Esophagus muscularis mucosa (tissue), 4 donors: ENCODE results near the gene DAPP1. TPM values are rescaled to one million over a fixed set of nuclear protein-coding genes. Genes with fewer than 3 reads are reported as not detected.

Source experiments
- DNase-seq: peaks from one replicate; pipeline ENCODE4 v3.0.0-alpha.2; 2017; ENCODE audit errors: extremely low spot score
- H3K27ac ChIP-seq, 4 donors: fragments of 200-600 bp; sonication (generic); replicated peaks in 1 of 4; 1 replicate in 3 of 4; 2 replicates in 1 of 4; pipeline ENCODE4 v1.5.1; 2016 to 2019; ENCODE audit warnings: mild to moderate bottlenecking in 1 of 4
- H3K27me3 ChIP-seq, 4 donors: fragments of 200-600 bp; sonication (generic); one replicate each; pipeline versions ENCODE4 v1.5.1 to v1.6.0; 2016 to 2019
- H3K36me3 ChIP-seq, 4 donors: fragments of 200-600 bp; sonication (generic); one replicate each; pipeline ENCODE4 v1.5.1; 2016 to 2019
- H3K4me1 ChIP-seq, 4 donors: fragments of 200-600 bp; sonication (generic); one replicate each; pipeline ENCODE4 v1.5.1; 2016 to 2019
- H3K4me3 ChIP-seq, 4 donors: fragments of 200-600 bp; sonication (generic); 1 replicate in 2 of 4; 2 replicates in 2 of 4; pipeline ENCODE4 v1.5.1; 2016 to 2019; ENCODE audit warnings: mild to moderate bottlenecking in 4 of 4, moderate library complexity in 1 of 4
- H3K9me3 ChIP-seq, 4 donors: fragments of 200-600 bp; sonication (generic); 1 replicate in 3 of 4; 2 replicates in 1 of 4; pipeline ENCODE4 v1.5.1; 2016 to 2019
- EP300 ChIP-seq: sonication (generic); formaldehyde crosslinking; IDR thresholded peaks from one replicate; pipeline ENCODE4 v1.6.1; 2017; ENCODE audit warnings: antibody characterized with exemption
- POLR2A ChIP-seq: fragments of 450-650 bp; IDR thresholded peaks from one replicate; pipeline ENCODE4 v1.6.1; 2017; ENCODE audit warnings: antibody characterized with exemption, moderate library complexity, mild to moderate bottlenecking, low read depth
- POLR2AphosphoS5 ChIP-seq, 2 donors: sonication (generic); formaldehyde crosslinking; IDR thresholded peaks; one replicate each; pipeline ENCODE4 v1.6.1; 2017; ENCODE audit warnings: antibody characterized with exemption in 2 of 2
- WGBS: methylation state at CpG from one replicate; pipeline ENCODE4 v1.1.5; 2018; 5-methylcytosine and 5-hydroxymethylcytosine counted together
- intact Hi-C: fragments of 100-400 bp; cut with DNase I; formaldehyde crosslinking; loops from one replicate; pipeline ENCODE4 v1.15.1; 2023
- total RNA-seq, 4 donors: library from RNA; depleted of rRNA; stranded (reverse); fragments of >200 nt; gene quantifications; one replicate each; pipeline versions ENCODE4 v1.1.0 to v1.2.1, GENCODE V29; 2016
- TF ChIP-seq, protein P1 (sequence below), 3 experiments: fragments of 200-600 bp in 2 of 3; fragments of 450-650 bp in 1 of 3; sonication (generic) in 2 of 3; IDR thresholded peaks; one replicate each; pipeline ENCODE4 v1.5.1; 2017 to 2019; ENCODE audit warnings: antibody characterized with exemption in 3 of 3, mild to moderate bottlenecking in 2 of 3, moderate library complexity in 1 of 3

The DAPP1 gene
- total RNA-seq, 4 donors from 2014 or later, result 0.86 to 2.5 (median 1.1) TPM

DNA sequence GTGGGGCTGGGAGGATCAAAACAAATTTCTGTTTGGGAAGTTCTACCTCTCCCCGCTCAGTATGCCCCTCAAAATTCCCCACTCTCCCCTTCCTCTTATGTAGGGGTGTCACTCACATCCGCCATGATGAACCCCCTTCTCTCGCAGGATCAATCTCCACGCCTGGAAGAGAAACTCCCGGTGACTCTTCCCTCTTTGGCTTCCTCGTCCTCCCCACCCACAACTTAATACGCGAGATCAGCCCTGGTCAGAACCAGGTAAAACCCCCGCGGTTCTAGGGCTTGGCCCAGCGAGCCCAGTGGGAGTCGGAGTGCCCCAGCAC, 77.2 kb downstream of the DAPP1 start:
- intact Hi-C loops, result loop anchor here (2.0 to 5.0 kb wide), 2 partner anchors 53 to 76 kb away; partner anchors contain the start of genes DAPP1 and DNAJB14
- DNase-seq, result no peak
- Histone ChIP-seq H3K27ac (peak overlapping the region; percentile 84 to 90 (median 89)), H3K4me3 (peak overlapping the region; percentile 89 to 97 (median 92)), H3K36me3 (peaks cover 0 to 14% (median 3%) of the 10 kb centered on the region in 4 donors), H3K4me1 (peaks cover 31 to 51% (median 50%) of the 10 kb centered on the region in 4 donors), H3K9me3 (no peaks in the 10 kb centered on the region), H3K27me3 (no peaks in the 10 kb centered on the region)
- WGBS, result 3% methylated on average over 12 of the region's 12 CpGs
- no peak for TF ChIP-seq POLR2AphosphoS5 (IDR thresholded peaks at IDR 0.05)
- TF ChIP-seq POLR2A, result no peak
- no peak for TF ChIP-seq EP300
- TF ChIP-seq, protein P1, sequence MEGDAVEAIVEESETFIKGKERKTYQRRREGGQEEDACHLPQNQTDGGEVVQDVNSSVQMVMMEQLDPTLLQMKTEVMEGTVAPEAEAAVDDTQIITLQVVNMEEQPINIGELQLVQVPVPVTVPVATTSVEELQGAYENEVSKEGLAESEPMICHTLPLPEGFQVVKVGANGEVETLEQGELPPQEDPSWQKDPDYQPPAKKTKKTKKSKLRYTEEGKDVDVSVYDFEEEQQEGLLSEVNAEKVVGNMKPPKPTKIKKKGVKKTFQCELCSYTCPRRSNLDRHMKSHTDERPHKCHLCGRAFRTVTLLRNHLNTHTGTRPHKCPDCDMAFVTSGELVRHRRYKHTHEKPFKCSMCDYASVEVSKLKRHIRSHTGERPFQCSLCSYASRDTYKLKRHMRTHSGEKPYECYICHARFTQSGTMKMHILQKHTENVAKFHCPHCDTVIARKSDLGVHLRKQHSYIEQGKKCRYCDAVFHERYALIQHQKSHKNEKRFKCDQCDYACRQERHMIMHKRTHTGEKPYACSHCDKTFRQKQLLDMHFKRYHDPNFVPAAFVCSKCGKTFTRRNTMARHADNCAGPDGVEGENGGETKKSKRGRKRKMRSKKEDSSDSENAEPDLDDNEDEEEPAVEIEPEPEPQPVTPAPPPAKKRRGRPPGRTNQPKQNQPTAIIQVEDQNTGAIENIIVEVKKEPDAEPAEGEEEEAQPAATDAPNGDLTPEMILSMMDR (IDR thresholded peaks at IDR 0.05), result no peak

DNA sequence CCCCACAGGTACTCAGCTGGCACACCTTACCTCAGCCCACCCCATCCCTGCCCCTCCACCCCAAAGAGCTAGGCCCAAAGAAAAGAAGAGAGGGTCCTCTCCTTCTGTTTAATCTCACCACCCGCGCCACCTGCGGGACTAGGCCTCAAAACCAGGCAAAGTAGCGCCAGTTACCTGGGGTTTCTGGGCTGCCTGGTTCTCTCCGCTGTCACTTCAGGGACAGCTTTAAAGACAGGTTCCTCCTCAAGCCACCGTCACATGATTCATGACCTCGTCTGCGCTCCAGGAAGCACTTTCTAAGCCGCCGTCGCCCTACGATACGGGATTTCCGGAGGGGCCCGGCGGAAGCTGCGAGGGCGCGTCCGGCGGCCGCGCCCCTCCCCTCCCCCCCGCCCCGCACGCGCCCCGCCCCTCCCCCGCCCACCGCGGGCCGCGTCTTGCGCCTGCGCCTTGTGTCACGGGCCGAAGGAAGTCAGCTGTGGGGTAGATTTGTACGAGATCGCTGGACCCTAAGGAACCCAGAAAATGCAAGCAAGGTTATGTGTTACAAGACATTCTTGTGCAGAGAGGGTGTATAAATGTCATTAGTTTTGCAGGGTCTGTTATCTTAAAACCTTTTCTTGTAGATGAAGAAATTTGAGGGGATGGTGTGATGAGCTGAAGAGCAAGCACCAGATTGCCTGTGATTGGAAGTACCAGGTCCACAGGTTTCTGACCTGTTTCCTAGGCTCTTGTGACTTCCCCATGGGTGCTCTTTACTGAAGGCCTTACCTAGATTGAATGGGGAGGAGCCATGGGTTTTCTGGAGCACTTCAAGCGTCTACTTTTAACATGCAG, 77.8 kb downstream of the DAPP1 start, which contains the start of gene LAMTOR3:
TSS of gene LAMTOR3 (minus strand) at position 267 of the 837 bp plus-strand sequence. CDS start 464 bp downstream, outside the sequence.
- Histone ChIP-seq H3K36me3 (peaks cover 0 to 8% (median 1%) of the 10 kb centered on the region in 4 donors), H3K4me1 (peaks cover 30 to 46% (median 45%) of the 10 kb centered on the region in 4 donors), H3K27ac (peak within 1 kb of the TSS; percentile 84 to 90 (median 89)), H3K9me3 (no peaks in the 10 kb centered on the region), H3K4me3 (peak within 1 kb of the TSS; percentile 89 to 97 (median 92)), H3K27me3 (no peaks in the 10 kb centered on the region)
- 4% methylated on average over 20 of the region's 40 CpGs for WGBS
- DNase-seq, result peak; percentile 97
- intact Hi-C loops, result loop anchor here (2.0 to 5.0 kb wide), 2 partner anchors 52 to 77 kb away; partner anchors contain the start of genes DAPP1 and DNAJB14
- TF ChIP-seq, protein P1 (IDR thresholded peaks at IDR 0.05), result no peak
- TF ChIP-seq POLR2AphosphoS5 (IDR thresholded peaks at IDR 0.05) (peak; percentile 85 to 91), EP300 (no peak), POLR2A (no peak)

DNA sequence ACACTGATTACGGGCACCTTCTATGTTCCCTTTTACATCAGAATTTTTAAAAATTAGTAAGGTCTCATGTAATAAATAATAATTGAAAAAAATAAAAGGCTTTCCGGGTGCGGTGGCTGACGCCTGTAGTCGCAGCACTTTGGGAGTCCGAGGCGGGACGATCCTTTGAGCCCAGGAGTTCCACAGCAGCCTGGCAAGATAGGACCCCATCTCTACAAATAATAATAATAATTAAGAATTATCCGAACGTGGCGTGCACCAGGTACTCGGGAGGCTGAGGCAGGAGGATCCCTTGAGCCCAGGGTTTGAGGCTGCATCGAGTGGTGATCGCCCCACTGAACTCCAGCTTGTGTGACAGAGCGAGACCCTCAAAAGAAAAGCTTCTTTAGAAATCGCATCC, 78.4 kb downstream of the DAPP1 start:
- Histone ChIP-seq H3K4me1 (peaks cover 30 to 44% (median 43%) of the 10 kb centered on the region in 4 donors), H3K36me3 (peaks cover 0 to 12% (median 2%) of the 10 kb centered on the region in 4 donors), H3K27ac (peak overlapping the region; percentile 77 to 90 (median 89)), H3K27me3 (no peaks in the 10 kb centered on the region), H3K4me3 (peak overlapping the region; percentile 89 to 97 (median 92)), H3K9me3 (no peaks in the 10 kb centered on the region)
- 94% methylated on average over 16 of the region's 16 CpGs for WGBS
- intact Hi-C loops, result loop anchor here (2.0 to 5.0 kb wide), 2 partner anchors 52 to 78 kb away; partner anchors contain the start of genes DAPP1 and DNAJB14
- no peak for TF ChIP-seq EP300
- no peak for TF ChIP-seq POLR2A
- no peak for TF ChIP-seq POLR2AphosphoS5 (IDR thresholded peaks at IDR 0.05)
- TF ChIP-seq, protein P1 (IDR thresholded peaks at IDR 0.05), result no peak
- no peak for DNase-seq

DNA sequence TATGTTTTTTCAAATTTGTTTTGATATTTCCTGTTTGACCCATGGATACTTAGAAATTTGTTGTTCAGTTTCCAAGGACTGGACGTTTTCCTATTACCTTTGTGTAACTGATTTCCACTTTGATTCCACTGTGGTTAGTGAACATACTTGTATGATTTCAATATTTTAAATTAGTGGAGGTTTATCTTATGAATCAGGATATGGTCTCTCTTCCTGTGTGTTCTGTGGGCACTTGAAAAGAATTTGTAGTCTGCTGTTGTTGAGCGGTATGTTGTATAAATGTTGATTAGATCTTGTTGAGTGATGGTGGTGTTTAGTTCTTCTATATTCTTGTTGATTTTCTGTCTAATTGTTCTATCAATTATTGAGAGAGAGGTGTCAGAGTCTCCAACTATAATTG, 98.8 kb downstream of the DAPP1 start:
- Histone ChIP-seq H3K27me3 (no peaks in the 10 kb centered on the region), H3K9me3 (peaks cover 0 to 5% (median 0%) of the 10 kb centered on the region in 4 donors), H3K4me3 (no peak overlapping the region), H3K36me3 (peaks cover 0 to 52% (median 27%) of the 10 kb centered on the region in 4 donors), H3K27ac (no peak overlapping the region), H3K4me1 (no peaks in the 10 kb centered on the region)
- intact Hi-C loops, result no loop called here
- TF ChIP-seq, protein P1 (IDR thresholded peaks at IDR 0.05), result no peak
- no peak for TF ChIP-seq EP300
- no peak for TF ChIP-seq POLR2A
- TF ChIP-seq POLR2AphosphoS5 (IDR thresholded peaks at IDR 0.05), result no peak
- DNase-seq, result no peak
- WGBS, result 95% methylated on average over 2 of the region's 2 CpGs
